ENCODE measurements around the gene TMEM250. TPM values are rescaled to one million over a fixed set of nuclear protein-coding genes. Genes with fewer than 3 reads are reported as not detected.

TMEM250 gene
- total RNA-seq, 1 experiment from 2014 or later, result 48.3 TPM

- in situ Hi-C loops (cut with HindIII; ENCODE audit: low sequenced_read_pairs), result loop anchor here (5.0 kb wide), 1 partner anchor 72 kb away; the partner anchor contains the start of gene LHX3
- no peak for DNase-seq (ENCODE audit: low spot score)
Observed at GRCh38 chr9:136135326-136136126, 16.9 kb upstream of the TMEM250 start.

- in situ Hi-C loops (cut with HindIII; ENCODE audit: low sequenced_read_pairs), result no loop called here
Observed at GRCh38 chr9:136133959-136134484, 15.3 kb upstream of the TMEM250 start.

GRCh38 chr9:136133191-136133958, 14.7 kb upstream of the TMEM250 start:
- in situ Hi-C loops (cut with HindIII; ENCODE audit: low sequenced_read_pairs), result no loop called here
- DNase-seq (ENCODE audit: low spot score), result no peak

More at GRCh38 chr9:136133959-136134484, 15.3 kb upstream of the TMEM250 start:
- DNase-seq (ENCODE audit: low spot score), result no peak

- in situ Hi-C loops (cut with HindIII; ENCODE audit: low sequenced_read_pairs), result no loop called here
- no peak for DNase-seq (ENCODE audit: low spot score)
Observed at GRCh38 chr9:136132512-136133050, 13.9 kb upstream of the TMEM250 start.

GRCh38 chr9:136131629-136132511, 13.2 kb upstream of the TMEM250 start:
- no peak for DNase-seq (ENCODE audit: low spot score)
- in situ Hi-C loops (cut with HindIII; ENCODE audit: low sequenced_read_pairs), result no loop called here

- in situ Hi-C loops (cut with HindIII; ENCODE audit: low sequenced_read_pairs), result no loop called here
- no peak for DNase-seq (ENCODE audit: low spot score)
Observed at GRCh38 chr9:136129176-136129575, 10.5 kb upstream of the TMEM250 start.

GRCh38 chr9:136128436-136128835, 9.8 kb upstream of the TMEM250 start:
- in situ Hi-C loops (cut with HindIII; ENCODE audit: low sequenced_read_pairs), result no loop called here
- DNase-seq (ENCODE audit: low spot score), result no peak

GRCh38 chr9:136127313-136127712, 8.6 kb upstream of the TMEM250 start:
- DNase-seq (ENCODE audit: low spot score), result no peak
- in situ Hi-C loops (cut with HindIII; ENCODE audit: low sequenced_read_pairs), result no loop called here

- in situ Hi-C loops (cut with HindIII; ENCODE audit: low sequenced_read_pairs), result no loop called here
Observed at GRCh38 chr9:136124976-136125692, 6.5 kb upstream of the TMEM250 start.

GRCh38 chr9:136122425-136123383, 4.0 kb upstream of the TMEM250 start:
- DNase-seq (ENCODE audit: low spot score), result peak; percentile 74
- in situ Hi-C loops (cut with HindIII; ENCODE audit: low sequenced_read_pairs), result no loop called here

More at GRCh38 chr9:136124976-136125692, 6.5 kb upstream of the TMEM250 start:
- no peak for DNase-seq (ENCODE audit: low spot score)

GRCh38 chr9:136121801-136122200, 3.1 kb upstream of the TMEM250 start:
- in situ Hi-C loops (cut with HindIII; ENCODE audit: low sequenced_read_pairs), result no loop called here
- no peak for DNase-seq (ENCODE audit: low spot score)

GRCh38 chr9:136120438-136120844, 1.8 kb upstream of the TMEM250 start:
- no peak for DNase-seq (ENCODE audit: low spot score)
- in situ Hi-C loops (cut with HindIII; ENCODE audit: low sequenced_read_pairs), result no loop called here

- in situ Hi-C loops (cut with HindIII; ENCODE audit: low sequenced_read_pairs), result no loop called here
- DNase-seq (ENCODE audit: low spot score), result no peak
Observed at GRCh38 chr9:136119883-136120393, 1.3 kb upstream of the TMEM250 start.

- DNase-seq (ENCODE audit: low spot score), result no peak
Observed at GRCh38 chr9:136119061-136119882, 597 bp upstream of the TMEM250 start.

GRCh38 chr9:136117916-136118319, 757 bp downstream of the TMEM250 start:
- in situ Hi-C loops (cut with HindIII; ENCODE audit: low sequenced_read_pairs), result no loop called here

More at GRCh38 chr9:136119061-136119882, 597 bp upstream of the TMEM250 start:
- in situ Hi-C loops (cut with HindIII; ENCODE audit: low sequenced_read_pairs), result no loop called here

GRCh38 chr9:136117291-136117915, 1.3 kb downstream of the TMEM250 start:
- in situ Hi-C loops (cut with HindIII; ENCODE audit: low sequenced_read_pairs), result no loop called here
- DNase-seq (ENCODE audit: low spot score), result peak; percentile 38

More at GRCh38 chr9:136117916-136118319, 757 bp downstream of the TMEM250 start:
- DNase-seq (ENCODE audit: low spot score), result no peak

All from G401 (cell line).